ENCODE measurements around the gene VPS37B.
A peak's percentile ranks its signal among the peaks of the same experiment; 100 is the strongest.

VPS37B gene

DNA sequence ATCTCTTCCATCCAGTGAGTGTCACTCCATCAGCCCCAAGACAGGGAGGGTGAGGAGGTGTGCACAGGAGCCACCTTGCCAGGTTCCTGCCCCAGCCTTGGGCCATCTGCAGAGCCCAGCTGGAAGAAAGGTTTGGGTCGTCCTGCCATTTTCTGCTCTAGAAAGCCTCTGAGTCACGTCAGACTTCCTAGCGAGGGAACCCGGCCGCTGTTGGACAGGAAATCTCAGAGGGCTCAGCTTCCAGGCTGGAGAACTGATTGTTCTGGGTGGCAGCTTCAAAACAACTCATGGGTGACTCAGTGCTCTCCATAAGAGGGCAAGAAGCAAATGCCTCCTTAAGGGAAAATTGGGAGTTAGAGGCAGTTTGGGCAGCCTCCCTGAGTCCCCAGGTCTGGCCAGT is 44.1 kb downstream of the VPS37B start:
- H3K36me3 Mint-ChIP-seq, result peaks cover 20% of the 10 kb centered on the region
- no peaks in the 10 kb centered on the region for H3K27me3 Mint-ChIP-seq
- DNase-seq (ENCODE audit: low spot score in 2 of 2) (no peak), ATAC-seq (ENCODE audit: low read depth) (no peak)
- H3K27ac Mint-ChIP-seq, result no peak overlapping the region
- H3K9me3 Mint-ChIP-seq, result no peaks in the 10 kb centered on the region
- H3K4me1 Mint-ChIP-seq, result no peaks in the 10 kb centered on the region
- H3K4me3 Mint-ChIP-seq, result no peak overlapping the region

DNA sequence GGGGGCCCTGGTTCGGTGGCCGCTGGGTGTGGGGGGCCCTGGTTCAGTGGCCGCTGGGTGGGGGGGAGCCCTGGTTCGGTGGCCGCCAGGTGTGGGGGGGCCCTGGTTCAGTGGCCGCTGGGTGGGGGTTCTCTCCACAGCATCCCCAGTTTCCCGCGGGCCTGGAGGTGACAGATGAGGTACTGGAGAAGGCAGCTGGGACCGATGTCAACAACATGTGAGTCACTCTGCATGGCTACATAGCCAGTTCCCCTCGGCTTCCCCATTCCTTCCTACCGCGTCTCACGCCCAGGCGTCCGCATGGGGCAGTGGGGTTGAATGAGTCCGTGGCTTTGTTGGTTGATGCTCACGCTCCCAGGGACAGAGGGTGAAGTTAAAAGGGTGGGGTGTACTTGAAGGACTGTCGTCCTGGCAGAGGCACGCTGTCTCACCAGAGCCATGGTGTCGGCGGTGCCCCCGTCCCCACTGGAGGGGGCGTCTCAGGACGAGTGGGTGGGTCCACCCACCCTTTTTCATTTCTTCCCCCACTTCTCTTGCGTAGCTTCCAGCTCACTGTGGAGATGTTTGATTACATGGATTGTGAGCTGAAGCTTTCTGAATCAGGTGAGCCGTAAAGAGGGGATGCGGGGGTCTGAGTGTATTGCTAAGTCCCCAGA is 45.1 kb downstream of the VPS37B start:
- no peak for ATAC-seq (ENCODE audit: low read depth)
- Mint-ChIP-seq H3K4me3 (no peak overlapping the region), H3K9me3 (no peaks in the 10 kb centered on the region), H3K4me1 (no peaks in the 10 kb centered on the region), H3K36me3 (peaks cover 20% of the 10 kb centered on the region), H3K27ac (no peak overlapping the region), H3K27me3 (no peaks in the 10 kb centered on the region)
- no peak for DNase-seq (ENCODE audit: low spot score in 2 of 2)

DNA sequence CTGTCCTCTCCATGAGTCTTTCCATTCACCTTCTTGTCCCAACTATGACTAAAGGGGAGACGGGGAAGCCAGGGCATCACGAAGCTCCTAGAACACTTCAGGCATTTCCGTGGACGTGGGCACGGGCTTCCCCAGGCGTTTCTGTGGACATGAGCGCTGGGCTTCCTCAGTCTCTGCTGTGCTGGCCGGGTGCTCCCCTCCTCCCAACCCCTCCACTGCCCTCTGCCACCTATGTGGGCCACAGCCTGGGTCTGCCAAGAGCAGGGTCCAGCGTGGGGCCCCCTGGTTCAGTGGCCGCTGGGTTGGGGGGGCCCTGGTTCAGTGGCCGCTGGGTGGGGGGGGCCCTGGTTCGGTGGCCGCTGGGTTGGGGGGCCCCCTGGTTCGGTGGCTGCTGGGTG is 45.9 kb downstream of the VPS37B start:
- Mint-ChIP-seq H3K27me3 (no peaks in the 10 kb centered on the region), H3K27ac (no peak overlapping the region), H3K4me3 (no peak overlapping the region), H3K4me1 (peaks cover 2% of the 10 kb centered on the region), H3K9me3 (no peaks in the 10 kb centered on the region), H3K36me3 (peaks cover 17% of the 10 kb centered on the region)
- DNase-seq (ENCODE audit: low spot score in 2 of 2), result no peak
- ATAC-seq (ENCODE audit: low read depth), result no peak

DNA sequence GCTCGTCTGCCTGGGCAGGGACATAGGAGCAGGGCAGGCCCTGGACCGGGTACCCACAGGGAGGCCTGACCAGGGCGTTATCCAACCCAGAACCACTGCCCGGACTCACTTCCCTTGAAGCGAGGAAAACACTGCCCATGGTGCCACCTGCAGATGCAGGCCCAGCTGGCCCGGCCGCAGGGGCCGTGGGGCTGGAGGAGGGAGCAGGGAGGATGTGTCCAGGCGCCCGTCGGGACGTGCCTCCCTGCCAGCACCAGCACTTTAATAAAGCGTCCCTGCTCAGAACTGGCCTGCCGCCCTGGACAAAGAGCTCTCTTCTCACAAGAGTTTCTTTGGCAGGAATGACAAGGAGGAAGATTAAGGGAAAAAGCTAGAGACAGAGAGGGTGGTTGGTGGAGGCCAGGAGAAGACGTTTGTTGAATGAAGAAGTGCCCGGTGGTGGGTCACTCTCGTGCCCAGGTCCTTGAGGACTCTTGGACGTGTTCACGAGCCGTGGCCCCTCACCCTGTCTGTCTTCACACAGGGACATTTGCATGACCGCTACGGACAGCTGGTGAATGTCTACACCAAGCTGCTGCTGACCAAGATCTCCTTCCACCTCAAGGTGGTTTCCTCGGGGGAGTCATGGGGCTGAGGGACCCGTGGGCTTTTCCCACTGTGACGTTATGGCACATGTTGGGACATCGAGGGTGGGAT is 46.4 kb downstream of the VPS37B start:
- DNase-seq (ENCODE audit: low spot score in 2 of 2) (no peak), ATAC-seq (ENCODE audit: low read depth) (no peak)
- Mint-ChIP-seq H3K36me3 (peaks cover 17% of the 10 kb centered on the region), H3K27ac (no peak overlapping the region), H3K4me1 (peaks cover 2% of the 10 kb centered on the region), H3K9me3 (no peaks in the 10 kb centered on the region), H3K27me3 (no peaks in the 10 kb centered on the region), H3K4me3 (no peak overlapping the region)

DNA sequence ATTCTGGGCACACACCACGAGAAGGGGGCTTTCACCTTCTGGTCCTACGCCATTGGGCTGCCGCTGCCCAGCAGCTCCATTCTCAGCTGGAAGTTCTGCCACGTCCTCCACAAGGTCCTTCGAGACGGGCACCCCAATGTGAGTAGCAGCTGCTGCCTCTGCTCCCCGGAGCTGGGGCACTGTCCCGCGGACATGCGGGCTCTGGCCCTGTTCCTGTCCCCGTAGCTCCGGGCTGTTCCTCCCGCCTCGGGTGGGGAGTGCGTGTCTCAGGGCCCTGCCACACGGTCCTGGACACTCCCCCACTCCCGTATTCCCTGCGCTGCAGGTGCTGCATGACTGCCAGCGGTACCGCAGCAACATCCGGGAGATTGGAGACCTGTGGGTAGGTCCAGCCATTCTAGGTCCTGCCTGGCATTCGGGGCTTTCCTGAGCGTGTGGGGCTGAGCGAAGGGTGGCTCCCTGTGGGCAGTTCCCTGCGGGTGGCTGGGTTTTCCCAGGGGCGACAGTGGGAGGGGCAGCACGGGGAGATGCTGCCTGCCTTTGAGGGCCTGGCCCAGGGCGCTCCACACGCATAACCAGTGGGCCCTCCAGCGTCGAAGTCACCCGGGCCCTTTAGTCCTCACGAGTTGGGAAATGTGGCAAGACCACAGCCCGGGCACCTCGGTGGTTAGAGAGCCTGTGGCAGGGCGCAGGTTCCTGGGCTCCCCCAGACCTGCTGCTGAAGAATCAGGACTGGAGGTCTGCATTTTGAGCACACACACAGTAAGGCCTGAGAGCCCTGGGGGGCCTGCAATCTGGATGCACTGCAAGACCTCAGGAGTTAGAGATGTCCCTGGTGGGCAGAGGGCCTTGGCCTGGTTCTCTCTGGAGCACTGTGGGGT is 47.2 kb downstream of the VPS37B start:
- ATAC-seq (ENCODE audit: low read depth) (no peak), DNase-seq (ENCODE audit: low spot score in 2 of 2) (no peak)
- Mint-ChIP-seq H3K9me3 (no peaks in the 10 kb centered on the region), H3K27me3 (no peaks in the 10 kb centered on the region), H3K4me1 (peaks cover 6% of the 10 kb centered on the region), H3K4me3 (no peak overlapping the region), H3K36me3 (peaks cover 17% of the 10 kb centered on the region), H3K27ac (peak overlapping the region; percentile 58)

DNA sequence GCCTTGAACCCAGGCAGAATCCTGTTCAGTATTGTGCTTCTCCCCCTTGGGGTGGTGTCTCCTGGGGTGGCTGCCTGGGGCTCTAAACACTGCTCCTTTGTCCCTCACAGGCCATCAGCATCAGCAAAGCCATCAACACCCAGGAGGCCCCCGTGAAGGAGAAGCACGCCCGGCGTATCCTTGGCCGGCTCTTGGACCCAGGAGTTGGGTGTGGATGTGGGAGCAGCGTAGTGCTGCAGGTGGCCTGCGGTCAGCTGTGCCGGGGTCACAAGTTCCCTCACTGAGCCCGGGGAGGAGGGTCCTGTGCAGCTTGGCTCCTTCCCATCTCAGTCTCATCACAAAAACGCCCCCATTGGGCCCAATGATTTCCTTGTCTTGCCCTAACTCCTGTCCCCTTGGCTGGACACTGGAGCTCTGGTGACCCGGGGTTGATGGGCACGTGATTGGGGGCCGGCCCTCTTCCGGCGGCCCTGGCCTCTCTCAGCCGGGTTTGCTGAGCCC is 48.0 kb downstream of the VPS37B start:
- no peak overlapping the region for H3K27ac Mint-ChIP-seq
- no peaks in the 10 kb centered on the region for H3K27me3 Mint-ChIP-seq
- no peak overlapping the region for H3K4me3 Mint-ChIP-seq
- ATAC-seq (ENCODE audit: low read depth) (no peak), DNase-seq (ENCODE audit: low spot score in 2 of 2) (no peak)
- H3K36me3 Mint-ChIP-seq, result peaks cover 17% of the 10 kb centered on the region
- peaks cover 8% of the 10 kb centered on the region for H3K4me1 Mint-ChIP-seq
- no peaks in the 10 kb centered on the region for H3K9me3 Mint-ChIP-seq

DNA sequence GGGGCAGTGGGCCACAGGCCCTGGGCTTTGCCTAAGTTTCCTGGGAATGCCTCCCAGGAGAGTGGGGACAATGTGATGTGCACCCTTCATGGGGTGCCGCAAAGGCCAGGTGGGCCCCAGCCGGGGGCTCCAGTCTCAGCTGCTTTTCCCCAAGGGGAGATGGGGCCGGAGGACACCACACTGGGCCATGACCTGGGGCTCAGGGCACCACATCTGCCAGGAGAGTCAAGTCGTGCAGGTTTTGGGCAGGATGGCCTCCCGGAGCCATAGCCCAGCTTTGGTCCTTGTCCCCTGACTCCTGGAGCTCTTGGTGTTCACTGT is 48.4 kb downstream of the VPS37B start:
- H3K27ac Mint-ChIP-seq, result no peak overlapping the region
- DNase-seq (ENCODE audit: low spot score in 2 of 2), result no peak
- H3K4me3 Mint-ChIP-seq, result no peak overlapping the region
- peaks cover 14% of the 10 kb centered on the region for H3K36me3 Mint-ChIP-seq
- H3K4me1 Mint-ChIP-seq, result peaks cover 8% of the 10 kb centered on the region
- no peaks in the 10 kb centered on the region for H3K27me3 Mint-ChIP-seq
- ATAC-seq (ENCODE audit: low read depth), result no peak
- H3K9me3 Mint-ChIP-seq, result no peaks in the 10 kb centered on the region

DNA sequence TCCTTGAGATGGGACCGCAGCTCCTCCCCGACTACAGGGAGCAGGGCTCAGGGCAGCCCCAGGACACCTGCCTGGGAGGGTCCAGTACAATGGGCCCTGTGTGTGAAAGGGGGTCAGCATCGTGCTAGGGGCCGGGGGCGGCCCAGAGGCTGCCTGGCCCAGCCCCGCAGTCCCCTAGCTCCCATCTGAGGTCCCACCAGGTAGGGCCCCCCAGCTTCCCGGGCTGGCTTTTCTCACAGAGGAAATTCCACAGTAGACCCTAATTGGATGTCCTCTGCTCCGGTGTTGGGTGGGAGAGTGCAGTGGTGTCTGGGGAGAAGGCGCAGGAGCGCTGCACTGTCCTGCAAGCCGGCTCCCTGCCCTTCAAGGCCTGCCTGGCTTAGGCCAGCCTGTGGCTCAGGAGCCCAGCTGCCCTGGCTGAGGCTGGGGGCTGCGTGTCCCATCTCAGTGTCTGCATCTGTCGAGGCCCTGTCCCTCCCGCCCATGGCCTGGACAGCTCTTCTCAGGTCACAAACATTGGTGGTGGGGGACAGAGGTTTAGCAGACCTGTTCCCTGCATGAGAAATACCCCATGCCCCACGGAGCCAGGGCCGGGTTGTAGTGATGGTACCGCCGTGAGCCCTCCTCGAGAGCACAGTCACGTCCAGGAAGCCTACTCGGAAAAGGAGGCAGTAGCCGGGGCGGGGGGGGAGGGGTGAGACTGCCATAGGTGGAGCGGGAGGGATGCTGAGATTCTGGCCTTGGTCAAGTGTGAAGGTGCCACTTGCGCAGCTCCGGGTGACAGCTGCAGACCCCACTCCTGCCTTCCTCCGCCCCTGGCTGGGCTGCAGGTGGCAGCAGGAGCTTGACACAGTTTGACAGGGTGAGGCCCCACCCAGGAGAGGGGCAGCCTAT is 49.1 kb downstream of the VPS37B start:
- no peak for DNase-seq (ENCODE audit: low spot score in 2 of 2)
- H3K36me3 Mint-ChIP-seq, result peaks cover 13% of the 10 kb centered on the region
- no peak overlapping the region for H3K4me3 Mint-ChIP-seq
- no peak overlapping the region for H3K27ac Mint-ChIP-seq
- H3K27me3 Mint-ChIP-seq, result no peaks in the 10 kb centered on the region
- no peaks in the 10 kb centered on the region for H3K9me3 Mint-ChIP-seq
- H3K4me1 Mint-ChIP-seq, result peaks cover 14% of the 10 kb centered on the region
- ATAC-seq (ENCODE audit: low read depth), result no peak

DNA sequence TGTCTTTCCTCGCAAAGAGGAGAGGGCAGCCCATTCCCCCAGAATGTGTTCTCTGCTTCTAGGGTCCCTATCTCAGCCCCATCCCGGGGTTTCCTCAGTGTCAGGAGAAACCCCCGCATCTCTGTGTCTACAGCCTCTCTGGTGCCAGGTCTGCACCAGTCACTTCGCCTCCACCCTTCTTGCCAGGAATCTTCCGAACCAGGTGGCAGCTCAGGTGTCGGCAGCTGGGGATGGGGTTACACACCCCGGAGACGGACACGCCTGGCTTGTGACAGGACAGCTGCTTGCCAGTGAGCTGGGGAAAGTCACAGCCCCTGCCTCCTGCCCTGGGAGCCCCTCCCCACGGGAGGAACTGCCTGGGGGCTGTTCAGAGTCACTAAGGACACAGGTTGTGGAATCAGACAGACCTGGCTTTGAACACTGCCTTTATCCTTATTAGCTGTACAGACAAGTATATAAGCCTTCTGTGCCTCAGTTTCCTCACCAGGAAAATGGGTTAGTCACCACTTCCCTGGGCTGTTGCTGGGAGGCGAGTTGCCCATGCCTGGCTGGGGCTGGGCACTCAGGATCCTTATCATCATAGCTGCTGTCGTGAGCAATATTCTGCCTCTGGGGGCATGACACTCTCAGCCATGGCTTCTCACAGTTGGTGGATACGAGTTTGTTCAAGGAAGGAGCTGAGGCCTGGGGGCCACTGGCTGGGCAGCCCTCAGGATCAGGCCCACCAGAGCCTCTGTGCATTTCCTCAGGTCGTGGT is 49.9 kb downstream of the VPS37B start:
- peaks cover 20% of the 10 kb centered on the region for H3K4me1 Mint-ChIP-seq
- H3K27me3 Mint-ChIP-seq, result no peaks in the 10 kb centered on the region
- DNase-seq (ENCODE audit: low spot score in 2 of 2), result no peak
- ATAC-seq (ENCODE audit: low read depth), result no peak
- peaks cover 11% of the 10 kb centered on the region for H3K36me3 Mint-ChIP-seq
- no peak overlapping the region for H3K4me3 Mint-ChIP-seq
- no peaks in the 10 kb centered on the region for H3K9me3 Mint-ChIP-seq
- no peak overlapping the region for H3K27ac Mint-ChIP-seq

DNA sequence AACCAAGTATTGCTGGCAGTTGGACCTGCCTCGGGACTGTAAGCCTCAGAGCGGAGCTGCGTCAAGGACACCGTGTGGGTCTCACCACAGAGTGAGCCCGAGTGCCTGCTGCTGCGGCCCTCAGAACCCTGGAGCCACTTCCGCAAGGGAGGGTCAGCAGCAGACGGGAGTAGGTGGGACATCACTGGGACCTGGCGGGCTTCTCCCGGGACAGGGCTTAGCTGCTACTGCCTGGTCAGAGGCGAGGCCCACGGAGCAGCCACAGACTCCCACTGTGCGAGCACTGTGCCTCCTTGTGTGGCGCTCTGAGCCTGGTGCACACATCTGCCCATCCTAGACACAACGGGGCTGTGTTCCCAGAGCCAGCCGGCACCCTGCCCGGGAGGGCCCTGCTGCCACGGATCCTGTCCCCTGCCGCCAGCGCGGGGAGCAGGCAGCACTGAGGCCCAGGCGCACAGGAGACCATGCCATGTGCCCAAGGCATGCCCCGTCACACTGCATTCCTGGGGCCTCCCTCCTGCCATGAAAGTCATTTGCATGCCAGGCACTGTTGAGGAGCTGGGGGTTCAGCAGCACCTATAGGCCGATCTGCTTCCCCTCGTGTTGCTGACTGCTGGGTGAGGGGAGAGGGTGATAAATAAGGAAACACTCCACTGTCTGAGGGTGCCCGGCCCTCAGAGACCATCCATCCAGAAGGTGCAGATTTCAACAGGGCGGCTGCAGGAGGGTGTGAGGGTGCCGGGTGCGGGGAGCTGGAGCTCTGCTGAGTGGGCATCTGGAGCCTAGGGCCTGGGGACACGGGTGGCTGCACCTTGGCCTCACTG is 50.7 kb downstream of the VPS37B start:
- Mint-ChIP-seq H3K4me1 (peaks cover 26% of the 10 kb centered on the region), H3K36me3 (peaks cover 11% of the 10 kb centered on the region), H3K4me3 (no peak overlapping the region), H3K27me3 (no peaks in the 10 kb centered on the region), H3K27ac (no peak overlapping the region), H3K9me3 (no peaks in the 10 kb centered on the region)
- ATAC-seq (ENCODE audit: low read depth) (no peak), DNase-seq (ENCODE audit: low spot score in 2 of 2) (no peak)

DNA sequence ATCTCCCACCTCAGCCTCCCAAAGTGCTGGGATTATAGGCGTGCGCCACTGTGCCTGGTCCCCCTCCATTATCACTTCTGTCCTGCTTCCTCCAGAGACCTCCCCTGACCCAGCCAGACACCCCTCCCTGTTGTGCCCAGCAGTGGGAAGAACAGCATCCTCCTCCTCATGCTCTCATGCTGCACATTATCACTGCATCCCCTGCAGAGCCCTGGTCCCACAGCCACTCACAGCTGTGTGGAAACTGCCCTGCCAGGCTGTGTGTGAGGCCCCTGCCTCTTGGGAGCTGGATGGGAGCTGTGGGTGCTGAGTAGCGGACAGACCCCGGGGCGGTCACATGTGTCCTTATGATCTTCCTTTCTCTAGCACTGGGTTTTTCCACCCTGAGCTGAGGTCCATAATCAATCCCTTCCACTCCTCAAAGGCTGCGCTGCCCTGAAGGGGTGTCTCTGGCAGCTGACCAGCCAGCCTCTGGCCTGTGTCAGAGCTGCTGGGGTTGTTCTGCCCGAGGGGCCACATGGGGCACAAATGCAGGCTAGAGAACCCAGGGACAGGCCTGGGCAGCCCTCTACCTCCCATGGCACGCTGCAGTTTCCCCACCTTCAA is 51.5 kb downstream of the VPS37B start:
- no peaks in the 10 kb centered on the region for H3K27me3 Mint-ChIP-seq
- ATAC-seq (ENCODE audit: low read depth) (no peak), DNase-seq (ENCODE audit: low spot score in 2 of 2) (no peak)
- peaks cover 9% of the 10 kb centered on the region for H3K36me3 Mint-ChIP-seq
- no peaks in the 10 kb centered on the region for H3K9me3 Mint-ChIP-seq
- H3K4me1 Mint-ChIP-seq, result peaks cover 27% of the 10 kb centered on the region
- H3K27ac Mint-ChIP-seq, result peak overlapping the region; percentile 53
- no peak overlapping the region for H3K4me3 Mint-ChIP-seq

DNA sequence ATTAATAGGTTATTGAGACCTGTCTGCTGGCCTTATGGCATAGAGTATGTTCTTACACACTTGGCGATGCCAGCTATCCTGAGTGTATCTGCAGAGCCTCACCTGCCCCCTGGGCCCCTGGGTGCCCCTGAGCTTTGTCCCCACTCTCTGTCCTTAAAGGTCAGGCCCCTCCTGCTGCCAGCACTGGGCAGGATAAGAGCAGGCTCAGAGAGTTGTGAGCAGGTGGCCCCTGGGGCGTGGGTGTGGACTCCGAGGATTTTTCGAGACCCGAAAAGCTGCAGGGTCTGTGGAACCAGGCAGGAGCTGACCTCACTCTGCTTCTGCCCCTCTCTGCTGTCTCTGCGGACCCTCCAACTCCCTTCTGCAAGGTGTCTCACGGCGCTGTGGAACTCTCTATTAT is 52.5 kb downstream of the VPS37B start:
- peaks cover 10% of the 10 kb centered on the region for H3K36me3 Mint-ChIP-seq

More for the DNA sequence above, 52.5 kb downstream of the VPS37B start:
- H3K27ac Mint-ChIP-seq, result no peak overlapping the region
- no peak for DNase-seq (ENCODE audit: low spot score in 2 of 2)
- H3K4me3 Mint-ChIP-seq, result no peak overlapping the region
- no peaks in the 10 kb centered on the region for H3K9me3 Mint-ChIP-seq
- ATAC-seq (ENCODE audit: low read depth), result no peak
- peaks cover 37% of the 10 kb centered on the region for H3K4me1 Mint-ChIP-seq
- H3K27me3 Mint-ChIP-seq, result no peaks in the 10 kb centered on the region

Measured in memory B cell (primary cell).